H1 (cell line): ENCODE results near the gene RHBDF2. TPM values are rescaled to one million over a fixed set of nuclear protein-coding genes. Genes with fewer than 3 reads are reported as not detected.

Experiments used
- CHD2 ChIP-seq: IDR thresholded peaks from 2 replicates; pipeline ENCODE4 v1.6.1; 2012; ENCODE audit warnings: low read length, improper control_type of control experiment
- GABPA ChIP-seq: IDR thresholded peaks from 2 replicates; pipeline ENCODE4 v1.6.1; 2011; ENCODE audit warnings: mild to moderate bottlenecking, low read length, moderate library complexity, borderline replicate concordance; ENCODE audit not compliant: insufficient read depth
- JUND ChIP-seq: IDR thresholded peaks from 2 replicates; pipeline ENCODE4 v1.6.1; 2011; ENCODE audit warnings: mild to moderate bottlenecking, improper control_type of control experiment, low read length
- KDM5A ChIP-seq: fragments of 200-600 bp; IDR thresholded peaks from 2 replicates; pipeline ENCODE4 v1.7.1; 2012; ENCODE audit warnings: mild to moderate bottlenecking, low read length, inconsistent platforms, mixed read lengths
- MAFK ChIP-seq: IDR thresholded peaks from 2 replicates; pipeline ENCODE4 v1.6.1; 2012; ENCODE audit warnings: low read depth, mild to moderate bottlenecking, improper control_type of control experiment, low read length
- POLR2AphosphoS5 ChIP-seq: IDR thresholded peaks from 2 replicates; pipeline ENCODE4 v1.6.1; 2011; ENCODE audit warnings: low read depth, low read length
- RAD21 ChIP-seq, 2 experiments: IDR thresholded peaks in 1 of 2; conservative IDR thresholded peaks in 1 of 2; 2 replicates each; pipeline ENCODE4 v1.6.1; 2011; ENCODE audit warnings: low read depth in 2 of 2, low read length in 2 of 2, improper control_type of control experiment in 1 of 2, inconsistent platforms in 1 of 2, mild to moderate bottlenecking in 1 of 2, moderate library complexity in 1 of 2
- YY1 ChIP-seq: IDR thresholded peaks from 2 replicates; pipeline ENCODE4 v1.6.1; 2011; ENCODE audit warnings: low read depth, mild to moderate bottlenecking, low read length
- polyA plus RNA-seq, 7 experiments: library from polyadenylated mRNA; depleted of rRNA in 3 of 7; stranded (reverse) in 5 of 7; unstranded in 2 of 7; fragments of >200 nt in 5 of 7; fragments of 200-250 nt in 2 of 7; gene quantifications; 1 replicate in 5 of 7; 2 replicates in 1 of 7; 4 replicates in 1 of 7; pipeline versions ENCODE4 v1.2.1 to v1.2.3, GENCODE V29; 2011 to 2013; ENCODE audit warnings: missing spikeins in 2 of 7, mixed read lengths in 2 of 7
- total RNA-seq: library from RNA; stranded (reverse); fragmentation: NEBNext Ultra II Directional; extraction: Animal tissue kit (Norgen Biotek cat#: 25700); gene quantifications from 2 replicates; pipeline ENCODE4 v1.2.1, GENCODE V29; 2021
- TF ChIP-seq, protein P1 (sequence below), 3 experiments: IDR thresholded peaks; 1 replicate in 2 of 3; 2 replicates in 1 of 3; pipeline versions ENCODE4 v1.5.1 to v1.6.1; 2011; ENCODE audit warnings: low read length in 3 of 3, mild to moderate bottlenecking in 3 of 3, inconsistent platforms in 2 of 3, low read depth in 1 of 3, moderate library complexity in 1 of 3; ENCODE audit not compliant: insufficient read depth in 1 of 3; ENCODE audit errors: control extremely low read depth in 1 of 3

RHBDF2 gene
- total and polyA plus RNA-seq, 2 of the 8 experiments (the other 6 are each of a cell fraction or from before 2014, with no cell fraction given): 21.2 to 25.9 TPM

- TF ChIP-seq, protein P1, sequence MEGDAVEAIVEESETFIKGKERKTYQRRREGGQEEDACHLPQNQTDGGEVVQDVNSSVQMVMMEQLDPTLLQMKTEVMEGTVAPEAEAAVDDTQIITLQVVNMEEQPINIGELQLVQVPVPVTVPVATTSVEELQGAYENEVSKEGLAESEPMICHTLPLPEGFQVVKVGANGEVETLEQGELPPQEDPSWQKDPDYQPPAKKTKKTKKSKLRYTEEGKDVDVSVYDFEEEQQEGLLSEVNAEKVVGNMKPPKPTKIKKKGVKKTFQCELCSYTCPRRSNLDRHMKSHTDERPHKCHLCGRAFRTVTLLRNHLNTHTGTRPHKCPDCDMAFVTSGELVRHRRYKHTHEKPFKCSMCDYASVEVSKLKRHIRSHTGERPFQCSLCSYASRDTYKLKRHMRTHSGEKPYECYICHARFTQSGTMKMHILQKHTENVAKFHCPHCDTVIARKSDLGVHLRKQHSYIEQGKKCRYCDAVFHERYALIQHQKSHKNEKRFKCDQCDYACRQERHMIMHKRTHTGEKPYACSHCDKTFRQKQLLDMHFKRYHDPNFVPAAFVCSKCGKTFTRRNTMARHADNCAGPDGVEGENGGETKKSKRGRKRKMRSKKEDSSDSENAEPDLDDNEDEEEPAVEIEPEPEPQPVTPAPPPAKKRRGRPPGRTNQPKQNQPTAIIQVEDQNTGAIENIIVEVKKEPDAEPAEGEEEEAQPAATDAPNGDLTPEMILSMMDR (IDR thresholded peaks at IDR 0.05; ENCODE audit: control extremely low read depth in 1 of 3, insufficient read depth in 1 of 3, low read depth in 1 of 3, low read length in 3 of 3): peak; percentile 66 to 86 (median 85)
- peak; percentile 31; the same call in 1 of the 2 replicates for TF ChIP-seq MAFK
- peak; percentile 75; the same call in 1 of the 2 replicates for TF ChIP-seq GABPA
- no peak for TF ChIP-seq CHD2
- TF ChIP-seq POLR2AphosphoS5: no peak
- 0 out of 2 replicates have a peak, but pooled peaks have one; percentile 42 for TF ChIP-seq YY1
- no peak for TF ChIP-seq KDM5A
- peak; percentile 68 to 78 for TF ChIP-seq RAD21 (IDR thresholded peaks at IDR 0.05 in 1 of 2, conservative IDR thresholded peaks at IDR 0.05 in 1 of 2; ENCODE audit: low read depth in 2 of 2, low read length in 2 of 2)
- TF ChIP-seq JUND: peak; percentile 32; the same call in 1 of the 2 replicates
These were observed 42.4 kb downstream of the RHBDF2 start (continued) for GRCh38 chr17:76458580-76459490.
